GM18508 (cell line): ENCODE results near the gene CNOT10.
"Not testable (repeated sequence)": the region's sequence is repeated elsewhere in the genome, so short reads cannot be mapped to it uniquely, and the experiment has no call there.

Source experiments
- ATAC-seq: cut with Tn5 transposase; IDR thresholded peaks from one replicate; pipeline ENCODE4 v1.9.1; 2021; ENCODE audit warnings: moderate number of reproducible peaks; ENCODE audit not compliant: insufficient read depth, unreplicated experiment

The CNOT10 gene

GRCh38 chr3:32686713-32687112 lies 1.7 kb downstream of the CNOT10 start:
- no peak for ATAC-seq

GRCh38 chr3:32691847-32692246 lies 6.9 kb downstream of the CNOT10 start:
- ATAC-seq, result no peak

DNA sequence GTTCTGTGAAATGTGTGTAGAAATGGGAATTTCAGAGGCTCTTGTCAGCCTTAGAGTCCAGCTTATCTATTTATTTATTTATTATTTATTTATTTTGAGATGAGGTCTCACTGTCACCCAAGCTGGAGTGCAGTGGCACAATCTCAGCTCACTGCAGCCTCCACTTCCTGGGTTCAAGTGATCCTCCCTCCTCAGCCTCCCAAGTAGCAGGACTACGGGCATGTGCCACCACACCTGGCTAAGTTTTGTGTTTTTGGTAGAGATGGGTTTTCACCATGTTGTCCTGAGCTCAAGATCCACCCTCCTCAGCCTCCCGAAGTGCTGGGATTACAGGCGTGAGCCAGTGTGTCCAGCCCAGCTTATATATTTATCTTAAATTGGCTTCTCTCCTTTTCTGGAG lies 11.5 kb downstream of the CNOT10 start:
- no peak for ATAC-seq

GRCh38 chr3:32698506-32698905 lies 13.5 kb downstream of the CNOT10 start:
- no peak for ATAC-seq

- ATAC-seq, result no peak
These were observed 14.4 kb downstream of the CNOT10 start for GRCh38 chr3:32699429-32699828.

DNA sequence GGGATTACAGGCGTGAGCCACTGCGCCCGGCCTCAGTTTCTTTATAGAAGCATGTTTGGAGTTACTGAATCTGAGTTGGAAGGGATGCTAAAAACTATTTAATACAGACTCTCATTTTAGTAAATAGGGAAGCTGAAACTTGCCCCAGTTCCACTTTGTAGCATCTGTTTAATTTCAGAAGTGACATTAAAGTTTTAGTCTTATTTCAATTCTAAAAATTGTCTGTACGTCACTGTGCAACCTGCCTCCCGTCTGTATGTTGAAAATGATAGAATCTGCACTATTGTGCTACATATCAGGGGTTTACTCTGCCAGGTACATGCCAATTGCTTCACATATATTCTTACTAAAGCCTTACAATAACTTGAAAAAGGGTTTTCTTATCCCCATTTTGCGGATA lies 15.3 kb downstream of the CNOT10 start:
- ATAC-seq, result no peak

GRCh38 chr3:32703491-32703972 lies 18.5 kb downstream of the CNOT10 start:
- no peak for ATAC-seq

DNA sequence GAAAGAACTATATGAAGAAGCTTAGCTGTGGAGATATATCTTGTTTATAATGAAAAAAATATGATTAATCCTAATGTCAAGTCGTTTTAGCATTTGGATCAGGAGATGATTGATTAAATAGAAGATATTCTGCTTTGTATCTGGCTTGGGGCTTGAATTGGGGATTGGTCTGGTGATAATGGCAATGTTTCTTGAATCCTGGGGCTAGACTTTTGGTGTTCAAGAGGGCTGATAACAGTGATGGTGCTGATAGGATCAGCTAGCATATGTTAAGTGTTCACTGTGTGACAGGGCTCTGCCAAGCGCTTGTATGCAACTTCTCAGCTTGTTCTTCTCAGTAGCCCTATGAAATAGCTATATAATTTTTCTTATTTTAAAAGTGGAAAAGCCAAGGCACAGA lies 20.2 kb downstream of the CNOT10 start:
- no peak for ATAC-seq

DNA sequence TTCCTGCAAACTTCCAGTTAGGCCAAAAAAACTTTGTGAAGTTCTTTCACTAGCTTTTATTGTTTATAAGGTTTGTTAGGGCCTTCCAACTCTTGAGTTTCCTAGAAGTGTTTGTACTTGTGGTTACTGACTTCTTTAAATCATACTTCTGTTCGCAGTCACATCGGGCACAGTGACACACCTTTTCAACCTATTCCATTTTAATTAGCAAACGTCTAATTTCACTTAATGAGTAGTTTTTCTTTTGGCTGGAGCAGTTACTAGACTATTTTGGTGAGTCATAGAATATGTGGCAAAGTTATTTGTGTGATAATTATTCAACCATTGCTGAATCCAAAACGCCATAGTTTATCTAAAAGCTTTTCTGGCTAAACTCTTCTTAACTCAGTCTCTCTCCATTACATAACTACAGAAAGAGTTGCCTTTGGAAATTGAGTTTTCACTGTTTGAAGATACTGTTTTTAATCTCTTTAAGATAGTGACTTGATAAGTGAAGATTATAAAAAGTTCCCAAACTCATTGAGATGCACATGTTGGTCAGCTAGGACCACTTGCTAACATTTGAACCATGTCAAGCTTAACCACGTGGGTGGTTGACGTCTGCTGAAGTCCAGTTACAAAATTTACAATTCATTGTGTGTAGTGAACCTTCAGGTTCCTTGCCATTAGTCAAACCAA lies 21.5 kb downstream of the CNOT10 start:
- ATAC-seq, result no peak

DNA sequence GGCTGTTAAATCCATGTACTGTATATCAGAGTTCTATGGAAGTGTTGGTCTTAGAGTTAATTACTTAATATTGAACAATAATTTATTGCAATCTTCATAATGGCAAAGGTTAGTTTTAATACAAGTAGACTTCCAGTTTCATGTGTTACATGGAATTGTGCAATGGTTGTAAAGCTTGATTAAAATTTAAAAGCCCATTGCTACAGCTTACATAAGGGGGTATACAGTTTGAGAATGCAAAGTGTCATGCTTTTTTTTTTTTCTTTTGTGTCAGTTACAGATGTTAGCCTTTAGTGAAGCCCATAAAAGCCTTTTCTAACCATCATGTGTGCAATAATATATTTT lies 22.0 kb downstream of the CNOT10 start:
- no peak for ATAC-seq

- ATAC-seq, result no peak
These were observed 23.8 kb downstream of the CNOT10 start for GRCh38 chr3:32708672-32709283.

- ATAC-seq, result no peak
These were observed 24.4 kb downstream of the CNOT10 start for GRCh38 chr3:32709346-32709745.

DNA sequence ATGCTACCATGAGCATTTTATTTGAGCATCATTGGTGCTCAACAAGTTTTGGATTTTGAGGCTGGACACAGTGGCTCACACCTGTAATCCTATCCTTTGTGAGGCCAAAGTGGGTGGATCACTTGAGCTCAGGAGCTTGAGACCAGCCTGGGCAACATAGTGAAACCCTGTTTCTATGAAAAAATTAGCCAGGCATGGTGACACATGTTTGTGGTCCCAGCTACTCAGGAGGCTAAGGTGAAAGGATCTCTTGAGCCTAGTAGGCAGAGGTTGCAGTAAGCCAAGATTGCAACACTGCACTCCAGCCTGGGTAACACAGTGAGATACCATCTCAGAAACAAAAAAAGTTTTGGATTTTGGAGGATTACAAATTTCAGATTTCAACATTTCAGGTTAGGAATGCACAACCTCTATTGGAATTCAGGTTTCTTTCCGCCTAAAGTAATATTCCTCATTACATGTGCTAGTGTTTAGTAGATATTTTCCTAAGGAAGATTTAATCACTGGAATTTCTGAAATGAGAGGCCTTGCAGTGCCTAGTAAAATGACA lies 27.6 kb downstream of the CNOT10 start:
- no peak for ATAC-seq

DNA sequence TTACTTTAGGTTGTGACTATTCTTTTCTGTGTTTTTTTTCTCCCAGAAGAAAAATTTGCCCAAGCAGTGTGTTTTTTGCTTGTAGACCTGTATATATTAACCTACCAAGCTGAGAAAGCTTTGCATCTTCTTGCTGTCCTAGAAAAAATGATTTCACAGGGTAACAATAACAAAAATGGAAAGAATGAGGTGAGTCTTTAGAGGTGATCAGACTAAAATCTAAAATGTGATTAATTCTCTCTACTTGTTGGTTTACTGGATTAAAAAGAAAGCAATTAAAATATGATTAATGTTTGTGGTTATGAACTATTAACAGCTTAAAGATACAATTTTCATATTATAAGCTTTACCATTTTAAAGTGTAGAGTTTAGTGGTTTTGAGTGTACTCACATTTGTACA lies 28.2 kb downstream of the CNOT10 start:
- no peak for ATAC-seq

- no peak for ATAC-seq
These were observed 34.3 kb downstream of the CNOT10 start for GRCh38 chr3:32719335-32719734.

GRCh38 chr3:32719931-32720330 lies 34.9 kb downstream of the CNOT10 start:
- no peak for ATAC-seq

DNA sequence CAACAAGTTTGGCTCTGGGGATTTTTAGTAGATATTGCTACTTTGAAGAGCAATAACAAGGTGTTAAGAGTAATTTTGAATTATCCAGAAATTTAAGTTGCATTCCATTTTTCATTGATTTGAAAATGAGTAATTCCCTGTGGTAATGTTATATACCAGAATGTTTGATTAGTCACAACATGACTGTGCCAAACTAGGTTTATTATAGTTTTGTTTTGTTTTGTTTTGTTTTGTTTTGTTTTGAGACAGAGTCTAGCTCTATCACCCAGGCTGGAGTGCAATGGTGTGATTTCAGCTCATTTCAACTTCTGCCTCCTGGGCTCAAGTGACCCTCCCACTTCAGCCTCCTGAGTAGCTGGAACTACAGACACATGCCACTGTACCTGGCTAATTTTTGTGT lies 40.7 kb downstream of the CNOT10 start:
- no peak for ATAC-seq

DNA sequence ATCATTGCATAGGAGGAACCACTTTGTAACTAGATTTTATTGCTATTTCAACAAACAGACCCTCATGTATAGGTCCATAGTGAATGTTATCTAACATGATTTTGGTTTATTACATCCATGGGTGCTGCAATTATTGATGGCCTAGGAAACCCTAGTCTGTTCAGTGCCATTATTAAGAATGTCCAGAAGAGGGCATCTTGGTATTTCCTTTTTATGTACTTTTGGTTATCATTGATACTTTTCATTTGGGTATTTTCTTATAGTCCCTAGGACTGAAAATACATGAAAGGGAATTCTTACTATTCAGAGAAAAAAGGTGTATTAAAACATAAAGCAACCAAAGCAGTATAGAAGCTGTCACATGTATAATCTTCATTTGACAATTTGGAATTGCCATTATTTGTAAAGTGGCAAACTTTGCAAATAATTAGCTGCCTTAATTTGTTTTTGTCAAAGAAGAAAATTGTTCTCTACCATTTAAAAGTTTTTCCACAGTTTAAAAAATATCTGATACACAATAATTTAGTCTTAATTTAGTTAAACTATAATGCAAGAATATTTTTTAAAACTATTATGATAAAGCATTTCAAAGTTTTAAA lies 48.7 kb downstream of the CNOT10 start:
- ATAC-seq, result no peak

- no peak for ATAC-seq
These were observed 49.8 kb downstream of the CNOT10 start for GRCh38 chr3:32734756-32735155.

DNA sequence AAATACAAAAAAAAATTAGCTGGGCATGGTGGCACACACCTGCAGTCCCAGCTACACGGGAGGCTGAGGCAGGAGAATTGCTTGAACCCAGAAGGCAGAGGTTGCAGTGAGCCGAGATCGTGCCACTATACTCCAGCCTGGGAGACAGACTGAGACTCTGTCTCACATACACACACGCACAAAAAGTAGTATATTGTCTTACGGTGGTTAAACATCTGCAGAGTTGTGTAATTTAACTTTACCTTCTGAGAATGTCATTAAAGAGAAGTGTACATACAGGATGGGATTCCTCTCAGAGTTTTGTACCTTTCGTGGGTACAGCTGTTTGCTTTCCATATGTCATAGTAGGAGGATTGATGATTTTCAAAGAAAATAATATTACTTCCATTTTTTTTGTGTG lies 58.5 kb downstream of the CNOT10 start:
- not testable (repeated sequence) for ATAC-seq

DNA sequence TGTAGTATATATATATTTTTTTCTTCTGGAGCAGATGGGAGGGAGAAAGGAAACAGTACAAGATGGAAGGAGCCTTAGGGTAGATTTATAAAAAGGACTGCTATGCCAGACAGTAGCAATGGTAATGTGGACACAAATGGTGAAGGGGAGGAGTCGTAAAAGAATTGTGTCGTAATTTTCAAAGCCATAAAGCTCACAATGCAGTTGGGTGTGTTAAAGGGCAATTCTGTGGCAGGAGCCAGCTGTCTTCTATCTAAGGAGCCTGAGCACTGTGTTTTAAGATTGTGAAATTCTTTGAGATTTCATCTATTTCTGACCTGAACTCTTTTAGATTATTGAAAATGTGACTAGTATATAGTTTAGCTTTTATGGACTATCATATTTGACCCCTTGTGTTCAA lies 58.9 kb downstream of the CNOT10 start:
- ATAC-seq, result no peak

GRCh38 chr3:32751377-32751776 lies 66.4 kb downstream of the CNOT10 start:
- ATAC-seq, result no peak
